Brain microvascular endothelial cell (primary cell): ENCODE measurements around the gene SPSB3.

Experiments
- DNase-seq: peaks from one replicate; pipeline ENCODE4 v3.0.0-alpha.2; 2020
- H3K27ac ChIP-seq: fragments of 250-450 bp; sonication (Bioruptor Pico); 2 replicates; pipeline ENCODE4 v1.5.1; 2020; ENCODE audit warnings: mild to moderate bottlenecking, moderate library complexity
- H3K27me3 ChIP-seq: fragments of 250-450 bp; sonication (Bioruptor Pico); replicated peaks from 2 replicates; pipeline ENCODE4 v1.5.1; 2020; ENCODE audit warnings: mild to moderate bottlenecking
- H3K36me3 ChIP-seq: fragments of 250-450 bp; sonication (Bioruptor Pico); replicated peaks from 2 replicates; pipeline ENCODE4 v1.5.1; 2020; ENCODE audit warnings: mild to moderate bottlenecking
- H3K4me3 ChIP-seq: 2 replicates; pipeline ENCODE4 v1.5.1; 2011; ENCODE audit warnings: low read depth, mild to moderate bottlenecking, control low read depth, low read length, moderate library complexity
- in situ Hi-C: cut with HindIII; loops from 2 replicates; pipeline ENCODE4 v1.10.0; 2017; ENCODE audit warnings: low sequenced_read_pairs, low pct_ligation_motif_present
- TF ChIP-seq, protein P1 (sequence below): IDR thresholded peaks from 2 replicates; pipeline ENCODE4 v1.5.1; 2011; ENCODE audit warnings: low read depth, mild to moderate bottlenecking, moderate library complexity, low read length, control low read depth, inconsistent platforms; ENCODE audit errors: missing control alignments

SPSB3 gene

DNA sequence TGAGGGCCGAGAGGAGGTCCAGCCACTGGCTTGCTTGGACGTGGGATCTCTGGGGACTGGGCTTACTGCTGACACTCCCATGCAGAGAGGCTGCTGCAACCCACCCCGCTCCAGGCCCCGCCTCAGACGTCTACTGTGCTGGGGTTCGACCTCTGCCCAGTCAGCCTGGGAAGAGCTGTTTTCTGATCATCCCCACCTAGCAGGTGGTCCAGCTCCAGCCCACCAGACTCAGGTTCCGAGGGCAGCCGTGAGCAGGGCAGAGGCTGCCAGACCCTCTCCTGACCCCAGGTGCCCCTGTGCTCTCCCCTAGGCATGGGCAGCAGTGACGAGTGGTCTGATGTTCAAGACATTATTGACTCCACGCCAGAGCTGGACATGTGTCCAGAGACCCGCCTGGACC lies 34.4 kb downstream of the SPSB3 start:
- Histone ChIP-seq H3K36me3 (peaks cover 52% of the 10 kb centered on the region), H3K27ac (no peak overlapping the region), H3K27me3 (no peaks in the 10 kb centered on the region), H3K4me3 (no peak overlapping the region)
- in situ Hi-C loops = no loop called here
- TF ChIP-seq, protein P1, sequence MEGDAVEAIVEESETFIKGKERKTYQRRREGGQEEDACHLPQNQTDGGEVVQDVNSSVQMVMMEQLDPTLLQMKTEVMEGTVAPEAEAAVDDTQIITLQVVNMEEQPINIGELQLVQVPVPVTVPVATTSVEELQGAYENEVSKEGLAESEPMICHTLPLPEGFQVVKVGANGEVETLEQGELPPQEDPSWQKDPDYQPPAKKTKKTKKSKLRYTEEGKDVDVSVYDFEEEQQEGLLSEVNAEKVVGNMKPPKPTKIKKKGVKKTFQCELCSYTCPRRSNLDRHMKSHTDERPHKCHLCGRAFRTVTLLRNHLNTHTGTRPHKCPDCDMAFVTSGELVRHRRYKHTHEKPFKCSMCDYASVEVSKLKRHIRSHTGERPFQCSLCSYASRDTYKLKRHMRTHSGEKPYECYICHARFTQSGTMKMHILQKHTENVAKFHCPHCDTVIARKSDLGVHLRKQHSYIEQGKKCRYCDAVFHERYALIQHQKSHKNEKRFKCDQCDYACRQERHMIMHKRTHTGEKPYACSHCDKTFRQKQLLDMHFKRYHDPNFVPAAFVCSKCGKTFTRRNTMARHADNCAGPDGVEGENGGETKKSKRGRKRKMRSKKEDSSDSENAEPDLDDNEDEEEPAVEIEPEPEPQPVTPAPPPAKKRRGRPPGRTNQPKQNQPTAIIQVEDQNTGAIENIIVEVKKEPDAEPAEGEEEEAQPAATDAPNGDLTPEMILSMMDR = no peak
- no peak for DNase-seq

GRCh38 chr16:1746693-1747195 lies 35.6 kb downstream of the SPSB3 start:
- TF ChIP-seq, protein P1 = no peak
- Histone ChIP-seq H3K36me3 (peaks cover 49% of the 10 kb centered on the region), H3K27ac (peak overlapping the region; percentile 94), H3K4me3 (no peak overlapping the region), H3K27me3 (no peaks in the 10 kb centered on the region)
- in situ Hi-C loops = no loop called here
- DNase-seq = no peak

- Histone ChIP-seq H3K27me3 (no peaks in the 10 kb centered on the region), H3K27ac (peak overlapping the region; percentile 94), H3K36me3 (peaks cover 44% of the 10 kb centered on the region), H3K4me3 (peak overlapping the region; percentile 15)
- TF ChIP-seq, protein P1 = no peak
- peak; percentile 93 for DNase-seq
- in situ Hi-C loops = no loop called here
These were observed 36.3 kb downstream of the SPSB3 start for GRCh38 chr16:1745900-1746692.

- Histone ChIP-seq H3K36me3 (peaks cover 47% of the 10 kb centered on the region), H3K4me3 (peak overlapping the region; percentile 15), H3K27ac (peak overlapping the region; percentile 94), H3K27me3 (no peaks in the 10 kb centered on the region)
- DNase-seq = peak; percentile 55
- in situ Hi-C loops = no loop called here
- TF ChIP-seq, protein P1 = no peak
These were observed 37.0 kb downstream of the SPSB3 start for GRCh38 chr16:1745181-1745899.

DNA sequence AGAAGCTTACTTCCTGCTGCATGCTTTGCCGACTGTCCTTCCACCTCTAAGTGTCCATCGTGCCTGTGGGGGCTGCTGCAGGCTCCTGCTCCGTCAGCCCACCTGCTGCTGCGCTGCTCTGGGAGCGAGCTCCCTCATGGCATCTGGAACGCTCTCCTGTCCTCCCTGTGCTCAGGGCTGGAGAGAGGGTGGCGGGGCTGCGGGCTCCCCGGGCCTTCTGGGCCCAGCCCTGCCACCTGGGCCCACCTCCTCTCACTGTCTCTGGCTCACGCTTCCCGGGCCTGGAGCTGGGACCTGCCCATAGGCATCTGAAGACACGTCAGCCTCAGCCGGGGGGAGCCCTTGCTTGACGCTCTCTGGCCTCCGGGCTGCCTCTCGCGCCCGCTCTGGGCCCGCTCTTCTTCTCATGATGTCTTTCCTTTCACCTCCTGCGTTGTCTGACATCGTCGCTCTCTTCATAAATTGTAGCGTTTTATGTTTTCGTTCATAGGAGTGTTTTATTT lies 38.0 kb downstream of the SPSB3 start:
- in situ Hi-C loops = no loop called here
- H3K27ac ChIP-seq = no peak overlapping the region
- DNase-seq = no peak
- TF ChIP-seq, protein P1 = no peak
- H3K27me3 ChIP-seq = no peaks in the 10 kb centered on the region
- H3K4me3 ChIP-seq = no peak overlapping the region
- H3K36me3 ChIP-seq = peaks cover 46% of the 10 kb centered on the region
